Suprapubic skin (tissue), 3 donors: Measurements from ENCODE around the gene ZDHHC24.

Experiments used
- EP300 ChIP-seq: sonication (generic); formaldehyde crosslinking; IDR thresholded peaks from one replicate; pipeline ENCODE4 v1.6.1; 2017; ENCODE audit warnings: antibody characterized with exemption
- POLR2A ChIP-seq, 2 donors: fragments of 450-650 bp; IDR thresholded peaks; one replicate each; pipeline ENCODE4 v1.6.1; 2017; ENCODE audit warnings: antibody characterized with exemption in 2 of 2, mild to moderate bottlenecking in 2 of 2, moderate library complexity in 2 of 2
- TF ChIP-seq, protein P1 (sequence below), 2 donors: fragments of 200-600 bp in 1 of 2; fragments of 450-650 bp in 1 of 2; sonication (generic) in 1 of 2; IDR thresholded peaks; one replicate each; pipeline ENCODE4 v1.5.1; 2016 to 2019; ENCODE audit warnings: antibody characterized with exemption in 2 of 2, mild to moderate bottlenecking in 1 of 2, moderate library complexity in 1 of 2

DNA sequence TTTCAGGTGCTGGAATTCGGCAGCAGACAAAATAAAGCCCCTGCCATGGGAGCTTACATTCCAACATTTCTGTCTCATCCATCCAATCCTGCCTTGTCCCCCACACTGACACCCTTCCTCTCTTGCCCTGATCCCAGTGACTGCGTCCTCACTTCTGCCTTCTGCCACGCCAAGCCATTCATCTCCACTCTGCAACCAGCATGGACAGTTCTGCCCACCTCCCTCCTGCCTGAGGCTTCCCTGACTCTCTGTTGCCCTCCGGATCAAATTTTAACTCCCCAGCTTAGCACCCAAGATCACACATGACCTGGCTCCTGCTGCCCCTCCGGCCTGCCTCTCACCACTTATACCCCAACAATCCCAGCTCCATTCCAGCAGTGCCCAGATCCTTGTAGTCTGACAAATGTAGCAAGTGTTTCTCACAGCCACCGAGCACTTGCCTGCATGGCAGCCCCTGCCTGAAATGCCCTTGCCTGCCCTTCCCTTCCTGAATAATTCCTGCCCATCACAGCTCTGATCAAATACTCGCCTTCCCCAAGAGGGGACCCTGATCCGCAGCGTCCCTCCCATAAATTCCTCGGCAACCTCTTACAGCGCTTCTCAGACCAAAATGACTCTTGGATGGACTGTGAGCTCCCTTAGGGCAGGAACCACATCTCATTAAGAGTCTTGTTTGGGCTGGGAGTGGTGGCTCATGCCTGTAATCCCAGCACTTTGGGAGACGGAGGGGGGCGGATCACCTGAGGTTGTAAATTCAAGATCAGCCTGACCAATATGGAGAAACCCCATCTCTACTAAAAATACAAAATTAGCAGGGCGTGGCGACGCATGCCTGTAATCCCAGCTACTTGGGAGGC is 3.2 kb upstream of the ZDHHC24 start:
- TF ChIP-seq, protein P1, sequence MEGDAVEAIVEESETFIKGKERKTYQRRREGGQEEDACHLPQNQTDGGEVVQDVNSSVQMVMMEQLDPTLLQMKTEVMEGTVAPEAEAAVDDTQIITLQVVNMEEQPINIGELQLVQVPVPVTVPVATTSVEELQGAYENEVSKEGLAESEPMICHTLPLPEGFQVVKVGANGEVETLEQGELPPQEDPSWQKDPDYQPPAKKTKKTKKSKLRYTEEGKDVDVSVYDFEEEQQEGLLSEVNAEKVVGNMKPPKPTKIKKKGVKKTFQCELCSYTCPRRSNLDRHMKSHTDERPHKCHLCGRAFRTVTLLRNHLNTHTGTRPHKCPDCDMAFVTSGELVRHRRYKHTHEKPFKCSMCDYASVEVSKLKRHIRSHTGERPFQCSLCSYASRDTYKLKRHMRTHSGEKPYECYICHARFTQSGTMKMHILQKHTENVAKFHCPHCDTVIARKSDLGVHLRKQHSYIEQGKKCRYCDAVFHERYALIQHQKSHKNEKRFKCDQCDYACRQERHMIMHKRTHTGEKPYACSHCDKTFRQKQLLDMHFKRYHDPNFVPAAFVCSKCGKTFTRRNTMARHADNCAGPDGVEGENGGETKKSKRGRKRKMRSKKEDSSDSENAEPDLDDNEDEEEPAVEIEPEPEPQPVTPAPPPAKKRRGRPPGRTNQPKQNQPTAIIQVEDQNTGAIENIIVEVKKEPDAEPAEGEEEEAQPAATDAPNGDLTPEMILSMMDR (IDR thresholded peaks at IDR 0.05) = no peak
- TF ChIP-seq EP300 (no peak), POLR2A (IDR thresholded peaks at IDR 0.05) (no peak)
